Measurements from ENCODE around the gene GRAP2. TPM values are rescaled to one million over a fixed set of nuclear protein-coding genes. Genes with fewer than 3 reads are reported as not detected.

Gene GRAP2
- total RNA-seq, 1 donor from 2014 or later = not detected

DNA sequence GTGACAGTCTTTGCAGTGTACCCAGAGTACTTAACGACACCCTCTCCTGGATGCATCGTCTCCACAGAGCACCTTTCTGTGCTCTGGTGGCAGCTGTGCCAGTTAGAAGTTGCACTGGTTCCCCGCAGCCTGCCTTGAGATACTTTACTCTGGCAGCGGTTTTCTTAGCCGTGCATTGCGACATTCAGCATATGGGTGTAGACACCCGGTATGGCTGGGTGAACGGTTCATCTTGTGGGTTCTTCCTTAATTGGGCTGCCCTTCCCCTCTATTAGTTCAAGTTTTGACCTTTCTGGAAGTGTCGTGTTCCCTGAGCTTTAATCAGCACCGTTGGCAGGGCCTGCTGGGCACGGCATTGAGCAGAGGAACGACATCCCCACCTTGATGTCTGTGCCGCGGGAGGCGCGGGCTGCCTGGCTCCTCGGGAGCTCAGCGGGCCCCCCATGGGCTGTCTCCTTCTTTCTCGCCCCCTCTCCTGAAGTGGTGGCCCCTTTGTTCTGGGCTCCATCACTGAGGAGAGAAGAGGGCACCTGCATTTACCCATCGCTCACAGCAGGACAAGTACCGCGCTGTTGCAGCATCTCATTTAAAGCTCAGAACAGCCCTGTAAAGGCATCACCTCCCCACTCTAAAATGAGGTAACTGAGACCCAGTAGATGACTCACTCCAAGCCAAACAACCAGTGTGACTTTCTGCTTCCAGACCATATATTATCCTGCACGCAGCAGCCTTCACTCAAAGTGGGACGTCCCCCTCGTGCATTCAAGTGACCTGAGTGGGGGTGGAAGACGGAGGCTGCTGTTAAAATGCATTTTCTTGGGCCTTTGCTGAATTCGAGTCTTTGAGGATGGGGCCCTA, 107.2 kb downstream of the GRAP2 start:
- TF ChIP-seq, protein P1, sequence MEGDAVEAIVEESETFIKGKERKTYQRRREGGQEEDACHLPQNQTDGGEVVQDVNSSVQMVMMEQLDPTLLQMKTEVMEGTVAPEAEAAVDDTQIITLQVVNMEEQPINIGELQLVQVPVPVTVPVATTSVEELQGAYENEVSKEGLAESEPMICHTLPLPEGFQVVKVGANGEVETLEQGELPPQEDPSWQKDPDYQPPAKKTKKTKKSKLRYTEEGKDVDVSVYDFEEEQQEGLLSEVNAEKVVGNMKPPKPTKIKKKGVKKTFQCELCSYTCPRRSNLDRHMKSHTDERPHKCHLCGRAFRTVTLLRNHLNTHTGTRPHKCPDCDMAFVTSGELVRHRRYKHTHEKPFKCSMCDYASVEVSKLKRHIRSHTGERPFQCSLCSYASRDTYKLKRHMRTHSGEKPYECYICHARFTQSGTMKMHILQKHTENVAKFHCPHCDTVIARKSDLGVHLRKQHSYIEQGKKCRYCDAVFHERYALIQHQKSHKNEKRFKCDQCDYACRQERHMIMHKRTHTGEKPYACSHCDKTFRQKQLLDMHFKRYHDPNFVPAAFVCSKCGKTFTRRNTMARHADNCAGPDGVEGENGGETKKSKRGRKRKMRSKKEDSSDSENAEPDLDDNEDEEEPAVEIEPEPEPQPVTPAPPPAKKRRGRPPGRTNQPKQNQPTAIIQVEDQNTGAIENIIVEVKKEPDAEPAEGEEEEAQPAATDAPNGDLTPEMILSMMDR (IDR thresholded peaks at IDR 0.05) = no peak

DNA sequence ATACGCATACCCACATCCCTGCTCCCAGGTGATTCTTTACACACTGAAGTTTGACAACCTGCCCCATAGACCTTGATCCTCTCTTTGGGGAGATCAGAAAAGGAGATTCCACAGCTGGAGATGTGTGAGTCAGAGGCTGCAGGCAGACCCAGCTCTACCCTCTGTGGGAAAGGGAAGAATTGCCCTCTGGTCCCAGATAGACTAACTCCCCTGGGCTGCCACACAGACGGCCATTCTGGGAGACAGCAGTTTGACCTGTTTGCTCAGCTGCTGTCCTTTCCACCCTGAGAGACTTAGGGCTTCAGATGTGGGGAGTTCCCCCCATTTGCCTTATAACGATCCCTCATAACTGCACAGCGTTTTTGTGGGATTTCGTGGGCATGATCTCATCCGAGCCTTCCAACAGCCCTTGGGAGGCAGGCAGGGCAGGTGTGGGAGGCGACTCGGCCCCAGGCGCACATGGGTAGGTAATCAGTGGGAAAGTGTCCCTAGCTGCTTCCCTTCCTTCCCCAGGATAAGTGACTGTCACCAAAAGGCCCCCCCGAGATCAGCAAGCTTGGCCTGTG, 107.9 kb downstream of the GRAP2 start:
- TF ChIP-seq, protein P1 (IDR thresholded peaks at IDR 0.05) = no peak
- Histone ChIP-seq H3K27ac (no peak overlapping the region), H3K4me1 (no peaks in the 10 kb centered on the region), H3K4me3 (no peak overlapping the region), H3K27me3 (no peaks in the 10 kb centered on the region), H3K36me3 (no peaks in the 10 kb centered on the region), H3K9me3 (no peaks in the 10 kb centered on the region)
- intact Hi-C loops (cut with DNase I) = no loop called here
- DNase-seq (ENCODE audit: low spot score in 2 of 2) = no peak

More for the DNA sequence above, 107.2 kb downstream of the GRAP2 start:
- H3K9me3 ChIP-seq = no peaks in the 10 kb centered on the region
- no peaks in the 10 kb centered on the region for H3K4me1 ChIP-seq
- no peaks in the 10 kb centered on the region for H3K27me3 ChIP-seq
- intact Hi-C loops (cut with DNase I) = no loop called here
- H3K36me3 ChIP-seq = no peaks in the 10 kb centered on the region
- no peak overlapping the region for H3K4me3 ChIP-seq
- no peak for DNase-seq (ENCODE audit: low spot score in 2 of 2)
- H3K27ac ChIP-seq = no peak overlapping the region

DNA sequence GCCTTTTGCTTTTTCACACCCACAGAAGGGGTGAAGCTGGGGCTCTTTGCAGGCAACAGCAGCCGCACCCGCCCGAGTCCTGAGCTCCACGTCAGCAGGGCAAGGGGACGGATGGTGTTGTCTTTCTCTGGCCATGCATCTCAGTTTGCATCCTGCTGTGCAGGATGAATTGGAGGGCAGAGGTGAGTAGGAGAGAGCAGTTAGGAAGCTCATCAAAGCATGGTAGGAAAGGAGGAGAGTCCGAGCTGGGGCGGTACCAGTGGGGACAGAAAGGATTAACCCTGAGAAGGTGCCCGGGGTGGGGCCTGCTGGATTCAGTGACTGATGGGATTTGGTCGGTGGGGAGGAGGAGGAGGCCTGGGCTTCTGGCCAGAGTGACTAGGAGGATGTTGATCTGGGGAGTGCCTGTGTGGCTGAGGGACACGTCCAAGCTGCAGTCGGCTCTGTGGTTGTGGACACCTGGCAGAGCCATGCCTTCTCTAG, 108.4 kb downstream of the GRAP2 start:
- no peak overlapping the region for H3K27ac ChIP-seq
- no peak for DNase-seq (ENCODE audit: low spot score in 2 of 2)
- no peaks in the 10 kb centered on the region for H3K27me3 ChIP-seq
- no peak overlapping the region for H3K4me3 ChIP-seq
- H3K36me3 ChIP-seq = no peaks in the 10 kb centered on the region
- H3K9me3 ChIP-seq = no peaks in the 10 kb centered on the region
- intact Hi-C loops (cut with DNase I) = no loop called here
- TF ChIP-seq, protein P1 (IDR thresholded peaks at IDR 0.05) = no peak
- no peaks in the 10 kb centered on the region for H3K4me1 ChIP-seq

DNA sequence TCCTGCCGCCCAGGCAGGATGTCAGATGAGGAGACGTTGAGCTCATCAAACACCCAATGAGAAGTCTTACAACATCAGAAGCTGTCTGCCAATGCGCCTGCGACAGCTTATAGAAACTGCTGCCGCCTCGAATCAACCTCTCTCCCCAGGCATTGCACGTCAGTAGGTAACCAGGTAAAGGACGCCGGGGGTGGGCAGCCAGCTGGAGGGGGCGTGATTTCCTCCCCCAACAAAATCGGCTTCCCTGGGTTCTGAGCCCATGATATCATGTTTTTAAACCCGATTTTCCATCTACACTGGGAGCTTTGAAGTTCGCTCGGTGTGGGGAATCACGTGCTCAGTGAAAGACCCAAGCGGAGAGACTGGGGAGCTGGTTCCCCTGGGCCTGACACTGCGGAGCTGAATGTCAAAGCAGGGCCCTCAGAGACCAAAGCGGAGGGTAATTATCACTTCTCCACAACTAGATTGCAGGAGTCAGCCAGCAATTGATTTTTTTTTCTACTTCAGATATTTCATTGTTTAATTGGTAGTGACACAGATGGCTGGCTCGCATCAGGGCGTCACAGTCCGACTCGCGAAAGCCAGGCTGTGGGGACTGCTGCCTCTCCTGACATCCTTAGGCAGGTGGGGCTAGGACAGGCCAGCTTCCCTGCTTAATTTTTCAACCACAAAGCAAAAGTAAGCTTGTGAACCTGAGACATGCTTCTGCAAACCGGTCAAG, 109.2 kb downstream of the GRAP2 start:
- TF ChIP-seq, protein P1 (IDR thresholded peaks at IDR 0.05) = no peak
- intact Hi-C loops (cut with DNase I) = no loop called here
- DNase-seq (ENCODE audit: low spot score in 2 of 2) = no peak
- no peak overlapping the region for H3K4me3 ChIP-seq
- H3K27ac ChIP-seq = no peak overlapping the region
- H3K36me3 ChIP-seq = no peaks in the 10 kb centered on the region
- no peaks in the 10 kb centered on the region for H3K4me1 ChIP-seq
- no peaks in the 10 kb centered on the region for H3K9me3 ChIP-seq
- H3K27me3 ChIP-seq = no peaks in the 10 kb centered on the region

DNA sequence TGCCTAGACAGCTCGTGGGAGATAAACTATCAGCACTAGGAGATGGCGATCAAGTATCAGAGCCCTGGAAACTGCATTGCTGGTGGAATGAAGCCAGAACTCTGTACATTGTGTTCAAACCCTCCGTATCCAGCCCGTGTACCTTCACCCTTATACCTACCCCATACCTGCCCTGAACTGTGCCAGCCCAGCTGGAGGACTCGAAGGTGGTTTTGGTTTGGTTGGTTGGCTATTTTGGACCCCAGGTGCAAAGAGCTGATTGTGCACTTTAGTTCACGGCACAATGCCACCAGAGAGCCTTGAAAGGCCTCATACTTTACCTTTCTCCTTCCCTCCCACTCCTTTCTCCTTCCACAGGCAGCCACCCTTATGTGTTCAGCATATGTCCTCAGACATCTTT, 109.9 kb downstream of the GRAP2 start:
- intact Hi-C loops (cut with DNase I) = no loop called here
- H3K27me3 ChIP-seq = no peaks in the 10 kb centered on the region
- no peaks in the 10 kb centered on the region for H3K36me3 ChIP-seq
- H3K27ac ChIP-seq = no peak overlapping the region
- no peak overlapping the region for H3K4me3 ChIP-seq
- no peaks in the 10 kb centered on the region for H3K4me1 ChIP-seq
- no peaks in the 10 kb centered on the region for H3K9me3 ChIP-seq
- DNase-seq (ENCODE audit: low spot score in 2 of 2) = no peak
- TF ChIP-seq, protein P1 (IDR thresholded peaks at IDR 0.05) = no peak
